ENCODE measurements around the gene DUSP12. TPM values are rescaled to one million over a fixed set of nuclear protein-coding genes. Genes with fewer than 3 reads are reported as not detected.

Gene DUSP12
- total and polyA plus RNA-seq, 9 of the 15 experiments (the other 6 are each of a cell fraction or from before 2014, with no cell fraction given): 10.4 to 81.4 (median 43.6) TPM

DNA sequence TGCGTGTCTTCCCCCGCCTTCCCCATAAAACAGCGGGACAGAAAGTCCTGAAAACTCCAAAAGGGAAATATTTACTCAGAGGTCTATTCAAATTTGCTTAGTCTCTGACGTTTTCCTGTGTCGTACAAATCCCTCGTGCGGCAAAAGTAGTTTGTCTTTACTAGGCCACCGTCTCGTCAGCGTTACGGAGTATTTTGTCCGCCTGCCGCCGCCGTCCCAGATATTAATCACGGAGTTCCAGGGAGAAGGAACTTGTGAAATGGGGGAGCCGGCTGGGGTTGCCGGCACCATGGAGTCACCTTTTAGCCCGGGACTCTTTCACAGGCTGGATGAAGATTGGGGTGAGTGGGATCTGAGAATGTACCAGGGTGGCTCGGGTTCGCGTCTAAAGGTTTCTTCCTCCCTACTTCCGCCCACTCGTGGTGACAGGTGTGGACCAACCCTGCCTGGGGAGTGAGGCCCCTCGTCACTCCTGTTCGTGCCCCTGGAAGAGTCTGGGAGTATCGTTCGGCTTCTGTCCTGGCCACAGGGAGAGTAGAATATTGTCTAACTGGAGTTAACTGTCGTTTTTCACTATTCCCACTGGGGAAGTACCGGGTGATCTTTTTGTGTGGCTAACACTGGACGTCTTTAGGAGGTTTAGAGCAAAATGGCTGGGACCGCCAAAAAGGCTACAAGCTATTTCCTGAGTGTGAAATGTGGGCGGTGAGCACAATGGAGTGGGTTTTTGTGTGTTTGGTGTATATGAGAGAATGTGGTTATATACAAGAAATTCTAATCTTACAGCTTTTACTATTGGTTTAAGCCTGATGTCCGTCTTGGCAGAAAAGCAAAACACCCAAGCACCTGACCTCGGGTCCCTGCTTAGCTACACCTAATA lies 16.8 kb downstream of the DUSP12 start, which contains the start of gene ATF6 (continued):
- TF ChIP-seq, protein P1, sequence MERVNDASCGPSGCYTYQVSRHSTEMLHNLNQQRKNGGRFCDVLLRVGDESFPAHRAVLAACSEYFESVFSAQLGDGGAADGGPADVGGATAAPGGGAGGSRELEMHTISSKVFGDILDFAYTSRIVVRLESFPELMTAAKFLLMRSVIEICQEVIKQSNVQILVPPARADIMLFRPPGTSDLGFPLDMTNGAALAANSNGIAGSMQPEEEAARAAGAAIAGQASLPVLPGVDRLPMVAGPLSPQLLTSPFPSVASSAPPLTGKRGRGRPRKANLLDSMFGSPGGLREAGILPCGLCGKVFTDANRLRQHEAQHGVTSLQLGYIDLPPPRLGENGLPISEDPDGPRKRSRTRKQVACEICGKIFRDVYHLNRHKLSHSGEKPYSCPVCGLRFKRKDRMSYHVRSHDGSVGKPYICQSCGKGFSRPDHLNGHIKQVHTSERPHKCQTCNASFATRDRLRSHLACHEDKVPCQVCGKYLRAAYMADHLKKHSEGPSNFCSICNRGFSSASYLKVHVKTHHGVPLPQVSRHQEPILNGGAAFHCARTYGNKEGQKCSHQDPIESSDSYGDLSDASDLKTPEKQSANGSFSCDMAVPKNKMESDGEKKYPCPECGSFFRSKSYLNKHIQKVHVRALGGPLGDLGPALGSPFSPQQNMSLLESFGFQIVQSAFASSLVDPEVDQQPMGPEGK (CRISPR knock-in tag; IDR thresholded peaks at IDR 0.05; ENCODE audit: borderline replicate concordance): no peak
- TF ChIP-seq ESRRB (CRISPR knock-in tag; IDR thresholded peaks at IDR 0.05; ENCODE audit: borderline replicate concordance) (no peak), HLTF (IDR thresholded peaks at IDR 0.05) (no peak), MAZ (CRISPR knock-in tag; conservative IDR thresholded peaks at IDR 0.05 in 1 of 2, IDR thresholded peaks at IDR 0.05 in 1 of 2) (peak in 1 of 2 experiments; percentile 49; a peak in 2 of 4 replicates), FOXJ2 (tag; IDR thresholded peaks at IDR 0.05) (peak; percentile 62; the same call in 1 of the 2 replicates), ZNF584 (CRISPR knock-in tag; IDR thresholded peaks at IDR 0.05; ENCODE audit: low read depth) (no peak), BCOR (IDR thresholded peaks at IDR 0.05) (no peak), PHB (CRISPR knock-in tag; IDR thresholded peaks at IDR 0.05) (no peak), SMARCA5 (IDR thresholded peaks at IDR 0.05) (no peak), SNRNP70 (optimal IDR thresholded peaks at IDR 0.05; ENCODE audit: low read depth, low read length) (no peak), MCM5 (IDR thresholded peaks at IDR 0.05; ENCODE audit: low read depth) (no peak)
- TF ChIP-seq, protein P2, sequence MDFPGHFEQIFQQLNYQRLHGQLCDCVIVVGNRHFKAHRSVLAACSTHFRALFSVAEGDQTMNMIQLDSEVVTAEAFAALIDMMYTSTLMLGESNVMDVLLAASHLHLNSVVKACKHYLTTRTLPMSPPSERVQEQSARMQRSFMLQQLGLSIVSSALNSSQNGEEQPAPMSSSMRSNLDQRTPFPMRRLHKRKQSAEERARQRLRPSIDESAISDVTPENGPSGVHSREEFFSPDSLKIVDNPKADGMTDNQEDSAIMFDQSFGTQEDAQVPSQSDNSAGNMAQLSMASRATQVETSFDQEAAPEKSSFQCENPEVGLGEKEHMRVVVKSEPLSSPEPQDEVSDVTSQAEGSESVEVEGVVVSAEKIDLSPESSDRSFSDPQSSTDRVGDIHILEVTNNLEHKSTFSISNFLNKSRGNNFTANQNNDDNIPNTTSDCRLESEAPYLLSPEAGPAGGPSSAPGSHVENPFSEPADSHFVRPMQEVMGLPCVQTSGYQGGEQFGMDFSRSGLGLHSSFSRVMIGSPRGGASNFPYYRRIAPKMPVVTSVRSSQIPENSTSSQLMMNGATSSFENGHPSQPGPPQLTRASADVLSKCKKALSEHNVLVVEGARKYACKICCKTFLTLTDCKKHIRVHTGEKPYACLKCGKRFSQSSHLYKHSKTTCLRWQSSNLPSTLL (IDR thresholded peaks at IDR 0.05): no peak
- TF ChIP-seq, protein P3, sequence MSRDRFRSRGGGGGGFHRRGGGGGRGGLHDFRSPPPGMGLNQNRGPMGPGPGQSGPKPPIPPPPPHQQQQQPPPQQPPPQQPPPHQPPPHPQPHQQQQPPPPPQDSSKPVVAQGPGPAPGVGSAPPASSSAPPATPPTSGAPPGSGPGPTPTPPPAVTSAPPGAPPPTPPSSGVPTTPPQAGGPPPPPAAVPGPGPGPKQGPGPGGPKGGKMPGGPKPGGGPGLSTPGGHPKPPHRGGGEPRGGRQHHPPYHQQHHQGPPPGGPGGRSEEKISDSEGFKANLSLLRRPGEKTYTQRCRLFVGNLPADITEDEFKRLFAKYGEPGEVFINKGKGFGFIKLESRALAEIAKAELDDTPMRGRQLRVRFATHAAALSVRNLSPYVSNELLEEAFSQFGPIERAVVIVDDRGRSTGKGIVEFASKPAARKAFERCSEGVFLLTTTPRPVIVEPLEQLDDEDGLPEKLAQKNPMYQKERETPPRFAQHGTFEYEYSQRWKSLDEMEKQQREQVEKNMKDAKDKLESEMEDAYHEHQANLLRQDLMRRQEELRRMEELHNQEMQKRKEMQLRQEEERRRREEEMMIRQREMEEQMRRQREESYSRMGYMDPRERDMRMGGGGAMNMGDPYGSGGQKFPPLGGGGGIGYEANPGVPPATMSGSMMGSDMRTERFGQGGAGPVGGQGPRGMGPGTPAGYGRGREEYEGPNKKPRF (IDR thresholded peaks at IDR 0.05; ENCODE audit: low read depth, low read length): no peak
- TF ChIP-seq, protein P4, sequence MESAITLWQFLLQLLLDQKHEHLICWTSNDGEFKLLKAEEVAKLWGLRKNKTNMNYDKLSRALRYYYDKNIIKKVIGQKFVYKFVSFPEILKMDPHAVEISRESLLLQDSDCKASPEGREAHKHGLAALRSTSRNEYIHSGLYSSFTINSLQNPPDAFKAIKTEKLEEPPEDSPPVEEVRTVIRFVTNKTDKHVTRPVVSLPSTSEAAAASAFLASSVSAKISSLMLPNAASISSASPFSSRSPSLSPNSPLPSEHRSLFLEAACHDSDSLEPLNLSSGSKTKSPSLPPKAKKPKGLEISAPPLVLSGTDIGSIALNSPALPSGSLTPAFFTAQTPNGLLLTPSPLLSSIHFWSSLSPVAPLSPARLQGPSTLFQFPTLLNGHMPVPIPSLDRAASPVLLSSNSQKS (CRISPR knock-in tag; IDR thresholded peaks at IDR 0.05): no peak
- TF ChIP-seq, protein P5, sequence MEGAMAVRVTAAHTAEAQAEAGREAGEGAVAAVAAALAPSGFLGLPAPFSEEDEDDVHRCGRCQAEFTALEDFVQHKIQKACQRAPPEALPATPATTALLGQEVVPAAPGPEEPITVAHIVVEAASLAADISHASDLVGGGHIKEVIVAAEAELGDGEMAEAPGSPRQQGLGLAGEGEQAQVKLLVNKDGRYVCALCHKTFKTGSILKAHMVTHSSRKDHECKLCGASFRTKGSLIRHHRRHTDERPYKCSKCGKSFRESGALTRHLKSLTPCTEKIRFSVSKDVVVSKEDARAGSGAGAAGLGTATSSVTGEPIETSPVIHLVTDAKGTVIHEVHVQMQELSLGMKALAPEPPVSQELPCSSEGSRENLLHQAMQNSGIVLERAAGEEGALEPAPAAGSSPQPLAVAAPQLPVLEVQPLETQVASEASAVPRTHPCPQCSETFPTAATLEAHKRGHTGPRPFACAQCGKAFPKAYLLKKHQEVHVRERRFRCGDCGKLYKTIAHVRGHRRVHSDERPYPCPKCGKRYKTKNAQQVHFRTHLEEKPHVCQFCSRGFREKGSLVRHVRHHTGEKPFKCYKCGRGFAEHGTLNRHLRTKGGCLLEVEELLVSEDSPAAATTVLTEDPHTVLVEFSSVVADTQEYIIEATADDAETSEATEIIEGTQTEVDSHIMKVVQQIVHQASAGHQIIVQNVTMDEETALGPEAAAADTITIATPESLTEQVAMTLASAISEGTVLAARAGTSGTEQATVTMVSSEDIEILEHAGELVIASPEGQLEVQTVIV (CRISPR knock-in tag; IDR thresholded peaks at IDR 0.05; ENCODE audit: borderline replicate concordance): no peak
- TF ChIP-seq, protein P6, sequence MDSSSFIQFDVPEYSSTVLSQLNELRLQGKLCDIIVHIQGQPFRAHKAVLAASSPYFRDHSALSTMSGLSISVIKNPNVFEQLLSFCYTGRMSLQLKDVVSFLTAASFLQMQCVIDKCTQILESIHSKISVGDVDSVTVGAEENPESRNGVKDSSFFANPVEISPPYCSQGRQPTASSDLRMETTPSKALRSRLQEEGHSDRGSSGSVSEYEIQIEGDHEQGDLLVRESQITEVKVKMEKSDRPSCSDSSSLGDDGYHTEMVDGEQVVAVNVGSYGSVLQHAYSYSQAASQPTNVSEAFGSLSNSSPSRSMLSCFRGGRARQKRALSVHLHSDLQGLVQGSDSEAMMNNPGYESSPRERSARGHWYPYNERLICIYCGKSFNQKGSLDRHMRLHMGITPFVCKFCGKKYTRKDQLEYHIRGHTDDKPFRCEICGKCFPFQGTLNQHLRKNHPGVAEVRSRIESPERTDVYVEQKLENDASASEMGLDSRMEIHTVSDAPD (CRISPR knock-in tag; IDR thresholded peaks at IDR 0.05): no peak
